NCI-H526 (cell line): ENCODE results near the gene TMED8.
"Not testable (repeated sequence)": the region's sequence is repeated elsewhere in the genome, so short reads cannot be mapped to it uniquely, and the experiment has no call there.

Experiments
- DNase-seq, 2 experiments: peaks; one replicate each; lab custom pipeline; 2025; lab: John Stamatoyannopoulos, UW

The TMED8 gene

GRCh38 chr14:77376771-77377501, at the start of gene TMED8, which contains the start of gene SAMD15:
Gene TMED8 (minus strand): TSS chr14:77377094. CDS start chr14:77377053, 41 bp downstream.
Gene SAMD15 (plus strand): TSS chr14:77377379. CDS start chr14:77377419, 40 bp downstream.
- DNase-seq: peak; percentile 68 to 92

DNA sequence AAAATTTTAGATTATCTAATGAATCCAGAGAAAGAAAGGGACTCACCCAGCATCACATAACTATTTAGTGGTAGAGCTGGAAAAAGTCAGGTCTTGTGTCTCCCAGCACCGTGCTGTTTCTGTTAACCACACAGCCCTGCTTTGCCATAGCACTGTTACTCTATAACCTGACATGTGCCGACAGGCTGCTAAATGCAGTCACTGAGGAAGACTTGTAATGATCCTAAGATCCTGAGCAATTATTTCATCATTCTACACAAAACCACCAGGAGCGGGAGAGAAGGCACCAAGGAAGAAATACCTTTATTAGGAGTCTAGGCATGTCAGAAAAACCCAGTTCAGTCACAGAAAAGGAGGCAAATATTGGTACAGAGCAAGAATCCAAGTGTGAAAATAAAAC, 49.5 kb upstream of the TMED8 start:
- DNase-seq: no peak

DNA sequence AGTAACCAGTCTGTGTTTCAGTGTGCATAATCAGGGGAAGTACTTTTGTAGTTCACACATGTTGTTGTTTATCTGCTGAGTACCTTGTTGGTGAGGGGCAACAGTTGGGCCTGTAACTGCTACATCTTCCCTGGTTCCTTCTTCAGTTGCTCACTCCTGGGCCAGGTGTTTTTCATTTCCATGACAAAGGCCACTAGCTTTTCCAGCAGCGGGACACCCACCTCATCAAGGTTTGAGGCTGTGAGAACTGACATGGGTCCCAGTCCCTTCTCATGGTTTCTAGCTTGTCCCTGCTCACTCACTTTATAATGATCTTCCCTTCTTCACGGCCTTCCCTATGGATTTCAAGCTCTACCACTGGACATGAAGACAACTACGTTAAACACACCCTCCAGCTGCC, 48.0 kb upstream of the TMED8 start:
- DNase-seq: no peak

DNA sequence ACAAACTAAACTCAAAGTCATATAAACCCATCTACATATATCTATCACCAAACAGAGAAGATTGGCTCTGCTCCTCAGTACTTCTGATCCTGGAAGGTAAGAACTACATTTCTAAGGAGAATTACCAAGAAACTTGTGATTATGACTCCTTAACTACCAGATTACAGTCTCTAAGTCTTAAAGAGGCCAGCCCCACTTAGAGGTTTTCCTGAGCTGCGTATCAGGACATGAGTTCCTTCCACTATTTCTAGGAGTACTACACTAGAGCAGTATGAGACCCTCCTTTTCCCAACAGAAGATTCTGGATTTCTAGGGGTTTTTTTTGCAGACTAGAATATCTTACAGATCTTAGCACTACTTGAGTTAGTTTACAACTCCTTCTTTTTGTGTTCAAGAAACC, 46.5 kb upstream of the TMED8 start, which contains the start of gene NOXRED1:
Gene NOXRED1, minus strand, starts transcription at position 101 of the 400 bp plus-strand sequence. CDS start 634 bp downstream, outside the sequence.
- no peak for DNase-seq

GRCh38 chr14:77421201-77421600, 44.3 kb upstream of the TMED8 start:
- no peak for DNase-seq

GRCh38 chr14:77416836-77417235, 39.9 kb upstream of the TMED8 start:
- no peak for DNase-seq

GRCh38 chr14:77416098-77416497, 39.2 kb upstream of the TMED8 start:
- DNase-seq: not testable (repeated sequence)

DNA sequence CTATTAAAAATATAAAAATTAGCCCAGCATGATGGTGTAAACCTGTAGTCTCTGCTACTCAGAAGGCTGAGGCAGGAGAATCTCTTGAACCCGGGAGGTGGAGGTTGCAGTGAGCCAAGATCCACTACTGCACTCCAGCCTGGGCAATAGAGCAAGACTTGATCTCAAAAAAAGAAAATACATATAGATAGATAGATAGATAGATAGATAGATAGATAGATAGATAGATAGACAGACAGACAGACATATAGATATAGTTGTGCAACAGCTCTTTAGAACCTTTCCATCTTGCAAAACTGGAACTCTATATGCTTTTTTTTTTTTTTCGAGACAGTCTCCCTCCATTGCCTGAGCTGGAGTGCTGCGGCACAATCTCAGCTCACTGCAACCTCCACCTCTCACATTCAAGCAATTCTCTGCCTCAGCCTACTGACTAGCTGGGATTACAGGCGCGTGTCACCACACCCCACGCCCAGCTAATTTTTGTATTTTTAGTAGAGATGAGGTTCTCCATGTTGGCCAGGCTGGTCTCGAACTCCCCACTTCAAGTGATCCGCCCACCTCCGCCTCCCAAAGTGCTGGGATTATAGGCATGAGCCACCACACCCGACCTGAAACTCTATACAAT, 38.6 kb upstream of the TMED8 start:
- DNase-seq: not testable (repeated sequence)

DNA sequence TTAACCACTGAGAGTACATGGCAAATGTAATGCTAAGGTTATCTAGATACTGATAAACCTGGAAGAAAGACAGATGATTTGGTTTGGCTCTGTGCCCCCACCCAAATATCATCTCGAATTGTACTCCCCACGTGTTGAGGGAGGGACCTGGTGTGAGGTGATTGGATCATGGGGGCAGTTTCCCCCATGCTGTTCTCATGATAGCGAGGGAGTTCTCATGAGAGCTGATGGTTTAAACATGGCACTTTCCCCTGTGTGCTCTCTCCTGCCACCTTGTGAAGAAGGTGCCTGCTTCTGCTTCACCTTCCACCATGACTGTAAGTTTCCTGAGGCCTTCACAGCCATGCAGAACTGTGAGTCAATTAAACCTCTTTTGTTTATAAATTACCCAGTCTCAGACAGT, 32.2 kb upstream of the TMED8 start:
- DNase-seq: peak in 1 of 2 experiments; percentile 38

GRCh38 chr14:77407158-77407557, 30.3 kb upstream of the TMED8 start:
- no peak for DNase-seq

- DNase-seq: no peak
Observed at GRCh38 chr14:77406718-77407117, 29.8 kb upstream of the TMED8 start.

DNA sequence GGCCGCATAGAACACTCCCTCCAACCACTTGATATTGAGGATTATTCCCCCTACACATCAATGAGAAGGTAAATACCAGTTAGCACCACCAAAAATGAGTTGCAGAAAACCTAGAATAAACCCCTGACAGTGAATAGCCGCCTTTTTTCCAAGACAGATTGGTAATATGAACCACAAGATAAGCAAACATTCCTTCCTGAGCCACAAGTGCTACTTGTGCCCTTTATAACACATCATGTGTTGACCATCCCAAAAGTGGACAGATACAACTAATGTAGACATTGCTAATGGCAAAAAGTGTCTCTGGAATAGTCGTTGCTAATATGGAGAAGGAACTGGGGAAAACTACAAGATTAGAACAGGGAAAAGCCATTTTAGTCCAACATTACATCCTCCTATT, 29.2 kb upstream of the TMED8 start:
- DNase-seq: no peak

- no peak for DNase-seq
Observed at GRCh38 chr14:77403768-77404167, 26.9 kb upstream of the TMED8 start.

- no peak for DNase-seq
Observed at GRCh38 chr14:77400216-77400615, 23.3 kb upstream of the TMED8 start.

- no peak for DNase-seq
Observed at GRCh38 chr14:77390188-77390587, 13.3 kb upstream of the TMED8 start.

- DNase-seq: no peak
Observed at GRCh38 chr14:77378701-77379100, 1.8 kb upstream of the TMED8 start.

- no peak for DNase-seq
Observed at GRCh38 chr14:77377502-77377844, 579 bp upstream of the TMED8 start.

DNA sequence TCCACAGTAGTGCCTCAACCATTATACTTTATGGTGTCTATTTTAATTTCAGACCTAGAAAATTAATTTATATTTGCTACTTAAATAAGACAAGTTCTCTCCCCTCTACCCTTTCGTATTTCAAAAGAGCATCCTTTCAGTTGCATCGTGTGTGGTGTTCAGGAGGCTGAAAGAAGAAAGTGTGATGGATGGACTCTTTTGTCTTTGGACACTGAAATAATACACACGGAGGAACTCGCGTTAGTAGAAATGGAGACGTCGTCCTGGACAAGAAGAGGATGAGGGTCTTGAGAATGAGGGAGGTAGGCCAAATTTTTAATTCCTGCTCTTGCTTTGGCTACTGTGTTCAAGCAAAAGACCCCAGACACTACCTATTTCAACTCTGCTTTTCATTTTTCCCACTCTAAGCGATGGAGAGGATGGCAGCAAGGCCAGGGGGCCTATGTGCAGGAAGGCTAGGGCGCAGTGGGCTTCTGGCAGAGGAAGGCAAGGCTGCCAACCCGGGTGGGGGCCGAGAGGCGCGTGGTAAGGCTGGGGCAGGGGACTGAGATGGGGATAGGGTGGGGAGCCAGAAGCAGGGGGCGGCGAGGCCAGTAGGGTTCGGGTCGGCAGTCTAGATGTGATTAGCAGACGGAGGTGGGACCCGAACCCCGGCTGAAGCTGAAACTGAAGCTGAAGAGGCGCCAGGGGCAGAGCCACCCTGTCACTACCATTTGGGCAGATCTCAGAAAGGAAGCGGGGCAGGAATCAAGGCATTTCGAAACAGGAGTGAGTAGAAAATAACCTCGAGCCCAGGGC, 722 bp downstream of the TMED8 start:
- peak; percentile 2 to 60 for DNase-seq

DNA sequence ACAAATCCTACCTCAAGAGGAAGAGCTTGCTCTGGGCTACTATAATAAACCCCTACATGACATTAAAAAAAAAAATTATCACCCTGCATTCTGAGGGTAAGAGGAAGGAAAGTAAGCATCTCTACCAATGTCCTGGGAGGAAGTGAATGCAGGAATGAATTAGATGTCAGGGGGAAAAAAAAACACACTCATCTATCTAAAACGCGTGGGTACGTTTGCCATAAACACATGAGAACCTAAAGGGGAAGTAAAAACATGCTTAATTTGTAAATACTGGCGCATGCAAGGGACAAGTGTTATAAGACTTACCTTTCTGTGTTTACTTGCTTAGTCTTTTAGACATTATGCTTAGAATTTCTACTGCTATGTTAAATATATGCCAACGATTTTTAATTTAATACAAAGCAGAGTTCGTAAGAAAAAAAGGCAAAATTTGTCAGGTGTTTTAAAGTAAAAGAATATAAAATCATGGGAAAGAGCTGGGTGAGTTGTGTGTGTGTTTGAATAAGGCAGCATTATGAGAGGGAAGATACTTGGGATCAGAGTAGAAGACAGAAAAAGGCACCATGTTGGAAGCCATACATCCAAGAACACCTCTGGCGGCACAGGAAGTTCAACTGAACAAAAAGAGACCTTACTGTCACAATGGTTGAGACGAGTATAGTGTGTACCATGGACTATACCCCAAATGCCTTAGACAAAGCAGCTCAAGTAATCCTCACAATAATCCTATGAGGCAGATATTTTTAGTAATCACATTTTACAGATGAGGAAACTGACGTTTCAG, 1.5 kb downstream of the TMED8 start:
- no peak for DNase-seq

DNA sequence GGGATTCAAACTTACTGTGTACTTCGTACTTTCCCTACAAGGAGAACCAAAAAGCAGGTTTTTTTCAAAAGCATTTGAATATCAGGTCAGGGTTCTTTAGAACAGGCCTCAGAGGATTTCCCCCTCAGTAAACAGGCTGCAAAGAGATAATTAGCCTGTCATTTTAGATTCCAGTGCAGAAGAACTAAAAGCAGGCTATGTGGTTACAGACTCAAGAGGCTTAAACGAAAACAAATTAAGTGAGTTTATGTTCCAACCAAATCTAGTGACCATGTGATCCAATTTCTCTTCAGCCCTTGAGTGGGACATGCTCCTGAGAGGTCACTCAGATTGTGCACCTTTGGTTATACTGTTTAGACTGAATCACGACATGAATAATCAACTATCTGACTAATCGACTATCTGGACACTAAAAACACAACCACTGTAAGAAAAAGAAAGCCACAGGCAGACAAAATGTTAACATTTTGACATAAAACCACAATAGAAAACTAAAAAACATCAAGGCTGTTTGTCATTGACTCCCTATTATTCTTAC, 4.5 kb downstream of the TMED8 start:
- peak; percentile 50 to 60 for DNase-seq

- no peak for DNase-seq
Observed at GRCh38 chr14:77369285-77369684, 7.6 kb downstream of the TMED8 start.

GRCh38 chr14:77364146-77364545, 12.7 kb downstream of the TMED8 start:
- no peak for DNase-seq
